ENCODE data around the gene ZNF554. TPM values are rescaled to one million over a fixed set of nuclear protein-coding genes. Genes with fewer than 3 reads are reported as not detected.

Gene ZNF554
- total and polyA plus RNA-seq, 4 donors, result 0.94 to 3.3 (median 2.1) TPM

GRCh38 chr19:2848616-2849015 is 28.9 kb downstream of the ZNF554 start:
- WGBS, result 86% methylated on average over 4 of the region's 4 CpGs
- H3K4me3 ChIP-seq (ENCODE audit: low read depth in 1 of 3, low read length in 3 of 3), result peak overlapping the region in 2 of 3 donors; percentile 33 to 44
- TF ChIP-seq HNF4A (conservative IDR thresholded peaks at IDR 0.05) (no peak), CTCF (IDR thresholded peaks at IDR 0.05; ENCODE audit: low read depth, low read length, missing input control) (no peak), TAF1 (conservative IDR thresholded peaks at IDR 0.05) (no peak), NR2F2 (IDR thresholded peaks at IDR 0.05) (no peak), FOXA2 (IDR thresholded peaks at IDR 0.05) (no peak), ATF3 (IDR thresholded peaks at IDR 0.05) (no peak), YY1 (IDR thresholded peaks at IDR 0.05) (no peak), FOXA1 (IDR thresholded peaks at IDR 0.05) (no peak), RAD21 (IDR thresholded peaks at IDR 0.05) (no peak), RXRA (IDR thresholded peaks at IDR 0.05) (no peak), HNF4G (IDR thresholded peaks at IDR 0.05) (no peak)
- TF ChIP-seq, protein P1, sequence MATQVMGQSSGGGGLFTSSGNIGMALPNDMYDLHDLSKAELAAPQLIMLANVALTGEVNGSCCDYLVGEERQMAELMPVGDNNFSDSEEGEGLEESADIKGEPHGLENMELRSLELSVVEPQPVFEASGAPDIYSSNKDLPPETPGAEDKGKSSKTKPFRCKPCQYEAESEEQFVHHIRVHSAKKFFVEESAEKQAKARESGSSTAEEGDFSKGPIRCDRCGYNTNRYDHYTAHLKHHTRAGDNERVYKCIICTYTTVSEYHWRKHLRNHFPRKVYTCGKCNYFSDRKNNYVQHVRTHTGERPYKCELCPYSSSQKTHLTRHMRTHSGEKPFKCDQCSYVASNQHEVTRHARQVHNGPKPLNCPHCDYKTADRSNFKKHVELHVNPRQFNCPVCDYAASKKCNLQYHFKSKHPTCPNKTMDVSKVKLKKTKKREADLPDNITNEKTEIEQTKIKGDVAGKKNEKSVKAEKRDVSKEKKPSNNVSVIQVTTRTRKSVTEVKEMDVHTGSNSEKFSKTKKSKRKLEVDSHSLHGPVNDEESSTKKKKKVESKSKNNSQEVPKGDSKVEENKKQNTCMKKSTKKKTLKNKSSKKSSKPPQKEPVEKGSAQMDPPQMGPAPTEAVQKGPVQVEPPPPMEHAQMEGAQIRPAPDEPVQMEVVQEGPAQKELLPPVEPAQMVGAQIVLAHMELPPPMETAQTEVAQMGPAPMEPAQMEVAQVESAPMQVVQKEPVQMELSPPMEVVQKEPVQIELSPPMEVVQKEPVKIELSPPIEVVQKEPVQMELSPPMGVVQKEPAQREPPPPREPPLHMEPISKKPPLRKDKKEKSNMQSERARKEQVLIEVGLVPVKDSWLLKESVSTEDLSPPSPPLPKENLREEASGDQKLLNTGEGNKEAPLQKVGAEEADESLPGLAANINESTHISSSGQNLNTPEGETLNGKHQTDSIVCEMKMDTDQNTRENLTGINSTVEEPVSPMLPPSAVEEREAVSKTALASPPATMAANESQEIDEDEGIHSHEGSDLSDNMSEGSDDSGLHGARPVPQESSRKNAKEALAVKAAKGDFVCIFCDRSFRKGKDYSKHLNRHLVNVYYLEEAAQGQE (IDR thresholded peaks at IDR 0.05), result no peak
- no peak for DNase-seq (ENCODE audit: low spot score)
- peaks cover 32 to 48% (median 42%) of the 10 kb centered on the region in 4 donors for H3K9me3 ChIP-seq (ENCODE audit: control insufficient read depth in 4 of 4, low read length in 3 of 4)
- no peaks in the 10 kb centered on the region for H3K4me1 ChIP-seq (ENCODE audit: control insufficient read depth in 4 of 4, insufficient read depth in 4 of 4, low read length in 3 of 4)
- H3K9ac ChIP-seq (ENCODE audit: low read depth in 1 of 2, low read length in 2 of 2), result no peak overlapping the region
- H3K27me3 ChIP-seq (ENCODE audit: control insufficient read depth in 4 of 4, insufficient read depth in 4 of 4, low read length in 3 of 4), result no peaks in the 10 kb centered on the region
- H3K36me3 ChIP-seq (ENCODE audit: control insufficient read depth in 4 of 4, insufficient read depth in 3 of 4, low read depth in 1 of 4, low read length in 3 of 4), result peaks cover 15 to 36% (median 33%) of the 10 kb centered on the region in 4 donors
- H3K27ac ChIP-seq (ENCODE audit: low read depth in 1 of 2, low read length in 2 of 2), result no peak overlapping the region

- Histone ChIP-seq H3K9ac (ENCODE audit: low read depth in 1 of 2, low read length in 2 of 2) (no peak overlapping the region), H3K36me3 (ENCODE audit: control insufficient read depth in 4 of 4, insufficient read depth in 3 of 4, low read depth in 1 of 4, low read length in 3 of 4) (peaks cover 14 to 41% (median 41%) of the 10 kb centered on the region in 4 donors), H3K4me3 (ENCODE audit: low read depth in 1 of 3, low read length in 3 of 3) (peak overlapping the region in 2 of 3 donors; percentile 18 to 28), H3K27me3 (ENCODE audit: control insufficient read depth in 4 of 4, insufficient read depth in 4 of 4, low read length in 3 of 4) (no peaks in the 10 kb centered on the region), H3K9me3 (ENCODE audit: control insufficient read depth in 4 of 4, low read length in 3 of 4) (peaks cover 43 to 64% (median 52%) of the 10 kb centered on the region in 4 donors), H3K27ac (ENCODE audit: low read depth in 1 of 2, low read length in 2 of 2) (no peak overlapping the region), H3K4me1 (ENCODE audit: control insufficient read depth in 4 of 4, insufficient read depth in 4 of 4, low read length in 3 of 4) (no peaks in the 10 kb centered on the region)
- WGBS, result 92% methylated on average over 3 of the region's 3 CpGs
- no peak for DNase-seq (ENCODE audit: low spot score)
- no peak for TF ChIP-seq GABPA (IDR thresholded peaks at IDR 0.05 in 1 of 2, conservative IDR thresholded peaks at IDR 0.05 in 1 of 2)
- no peak for TF ChIP-seq EGR1 (IDR thresholded peaks at IDR 0.05; ENCODE audit: low read depth in 2 of 2)
- no peak for TF ChIP-seq CTCF (IDR thresholded peaks at IDR 0.05; ENCODE audit: low read depth, low read length, missing input control)
- no peak for TF ChIP-seq JUND (IDR thresholded peaks at IDR 0.05)
- TF ChIP-seq, protein P2, sequence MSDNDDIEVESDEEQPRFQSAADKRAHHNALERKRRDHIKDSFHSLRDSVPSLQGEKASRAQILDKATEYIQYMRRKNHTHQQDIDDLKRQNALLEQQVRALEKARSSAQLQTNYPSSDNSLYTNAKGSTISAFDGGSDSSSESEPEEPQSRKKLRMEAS (IDR thresholded peaks at IDR 0.05), result no peak
- no peak for TF ChIP-seq RXRA (IDR thresholded peaks at IDR 0.05)
- no peak for TF ChIP-seq HNF4G (IDR thresholded peaks at IDR 0.05)
- TF ChIP-seq RAD21 (IDR thresholded peaks at IDR 0.05), result no peak
- no peak for TF ChIP-seq ATF3 (IDR thresholded peaks at IDR 0.05)
- no peak for TF ChIP-seq HNF4A (conservative IDR thresholded peaks at IDR 0.05)
- no peak for TF ChIP-seq FOXA1 (IDR thresholded peaks at IDR 0.05)
- TF ChIP-seq, protein P1 (IDR thresholded peaks at IDR 0.05), result no peak
Measured at GRCh38 chr19:2850256-2850925, 30.7 kb downstream of the ZNF554 start.
